Dermis microvascular lymphatic vessel endothelial cell (primary cell): ENCODE data around the gene PRKCZ. TPM values are rescaled to one million over a fixed set of nuclear protein-coding genes. Genes with fewer than 3 reads are reported as not detected.

Experiments used
- DNase-seq, 2 donors: peaks; one replicate each; pipeline versions ENCODE4 v3.0.0 to v3.0.0-alpha.2; 2010; ENCODE audit warnings: low read depth in 2 of 2
- total RNA-seq: library from RNA; depleted of rRNA; stranded (reverse); fragments of >200 nt; gene quantifications from 2 replicates; pipeline ENCODE4 v1.2.1, GENCODE V29; 2014

Gene PRKCZ
- total RNA-seq, 1 donor from 2014 or later = 24.0 TPM

- no peak for DNase-seq
Measured at GRCh38 chr1:2061065-2061778, 11.0 kb downstream of the PRKCZ start.

- DNase-seq = no peak
Measured at GRCh38 chr1:2065699-2066098, 15.5 kb downstream of the PRKCZ start.

DNA sequence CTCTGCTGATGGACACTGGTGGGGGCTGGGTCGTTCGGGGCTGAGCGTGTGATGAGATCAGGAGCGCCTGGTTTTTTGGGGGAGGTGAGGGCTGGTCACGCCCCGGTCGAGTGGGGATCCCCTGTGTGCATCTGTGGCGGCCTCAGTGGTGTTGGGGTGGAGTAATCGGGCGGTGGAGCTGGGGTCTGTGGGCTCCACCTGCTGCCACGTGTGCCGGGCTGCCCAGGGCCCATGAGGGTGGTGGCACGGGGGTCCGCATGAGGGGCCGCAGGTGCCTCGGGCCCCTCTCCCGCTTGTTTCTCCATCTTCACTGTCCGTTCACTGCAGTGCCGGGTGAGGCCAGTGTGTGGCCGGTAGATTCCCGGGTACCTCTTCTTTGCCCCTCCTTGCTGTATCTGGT lies 17.2 kb downstream of the PRKCZ start:
- DNase-seq = no peak

DNA sequence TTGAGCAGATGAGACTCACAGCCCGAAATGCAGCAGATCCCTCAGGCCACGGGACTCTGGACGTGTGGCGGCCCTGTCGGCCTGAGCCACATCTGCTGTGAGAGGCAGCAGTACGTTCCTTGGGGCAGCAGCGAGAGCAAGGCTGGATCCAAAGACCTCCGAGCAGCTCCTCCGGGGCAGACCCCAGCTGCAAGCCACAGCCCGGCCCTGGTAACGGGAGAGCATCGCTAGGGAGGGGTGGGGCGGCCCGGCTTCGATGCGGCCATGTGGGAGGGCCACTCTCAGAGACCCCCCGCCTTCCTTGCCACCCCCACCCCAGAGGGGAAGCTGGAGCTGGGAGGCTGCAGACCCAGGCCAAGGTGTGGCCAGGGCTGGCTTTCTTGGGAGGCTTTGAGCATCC lies 17.8 kb downstream of the PRKCZ start:
- DNase-seq = no peak

GRCh38 chr1:2068951-2069350 lies 18.7 kb downstream of the PRKCZ start:
- no peak for DNase-seq

GRCh38 chr1:2070016-2070415 lies 19.8 kb downstream of the PRKCZ start:
- no peak for DNase-seq

DNA sequence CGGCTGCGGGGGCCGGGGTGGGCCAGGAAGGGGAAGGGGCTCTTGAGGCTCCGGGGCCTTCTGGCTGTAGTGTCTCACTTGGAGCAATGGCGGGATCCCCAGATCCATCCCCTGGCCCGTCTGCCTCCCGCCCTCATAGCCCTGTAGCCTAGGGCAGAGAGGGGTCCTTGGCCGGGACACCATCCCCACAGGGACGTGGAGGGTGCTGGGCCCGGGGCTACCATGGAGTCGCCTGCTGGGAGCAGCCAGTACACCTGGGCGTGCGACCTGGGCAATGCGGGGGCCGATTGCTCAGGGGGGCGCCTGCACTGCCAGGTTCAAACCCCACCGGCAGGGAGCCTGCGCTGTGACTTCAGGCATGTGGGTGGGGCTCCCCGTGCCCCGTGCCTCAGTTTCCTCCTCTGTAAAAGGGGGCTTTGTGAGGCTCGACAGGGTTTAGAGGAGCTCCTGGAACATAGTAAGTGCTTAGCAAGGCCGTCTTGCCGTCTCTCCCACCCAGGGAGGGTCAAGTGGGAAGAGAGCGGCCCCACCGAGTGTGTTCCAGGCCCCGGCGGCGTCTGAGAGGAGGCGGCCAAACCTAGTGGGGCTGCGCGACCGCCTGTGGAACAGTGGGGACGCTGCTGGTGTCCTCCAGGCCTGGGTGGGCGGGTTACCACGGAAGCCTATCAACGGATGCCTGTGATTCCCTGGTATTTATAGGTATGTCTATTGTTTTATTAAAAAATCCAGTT lies 20.8 kb downstream of the PRKCZ start:
- DNase-seq = no peak

DNA sequence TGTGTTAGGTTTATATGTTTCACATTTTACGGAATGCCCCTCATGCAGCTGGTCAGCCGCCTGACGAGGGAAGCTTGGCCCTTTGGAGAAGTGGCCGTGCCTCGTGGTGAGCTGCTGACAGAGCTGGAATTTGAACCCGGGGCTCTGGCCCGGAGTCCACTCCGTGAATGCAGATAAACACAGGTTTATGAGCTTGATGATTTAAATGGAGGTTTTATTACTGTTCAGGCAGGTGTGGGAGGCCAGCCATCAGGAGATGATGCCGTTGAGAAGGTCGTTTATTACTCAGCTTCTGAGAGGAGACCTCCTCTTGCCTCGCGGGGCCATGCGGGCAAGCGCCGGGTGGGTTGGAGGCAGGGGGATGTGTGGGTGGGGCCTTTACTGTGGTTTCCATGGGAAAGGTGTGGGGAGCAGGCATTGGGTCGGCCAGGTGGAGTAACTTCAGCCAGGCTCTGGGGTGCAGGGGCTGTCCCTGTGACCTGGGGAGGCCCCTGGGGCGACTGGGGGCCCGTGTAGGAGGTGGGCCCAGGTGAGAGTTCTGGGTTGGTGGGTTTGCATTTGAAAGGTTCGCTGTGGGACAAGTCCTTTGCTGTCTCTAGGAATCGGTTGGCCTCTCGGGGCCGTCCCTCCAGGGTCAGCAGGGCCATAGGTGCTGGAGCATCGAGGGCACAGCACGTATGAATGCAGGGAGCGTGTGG lies 22.0 kb downstream of the PRKCZ start:
- no peak for DNase-seq

GRCh38 chr1:2072891-2073290 lies 22.7 kb downstream of the PRKCZ start:
- DNase-seq = no peak

DNA sequence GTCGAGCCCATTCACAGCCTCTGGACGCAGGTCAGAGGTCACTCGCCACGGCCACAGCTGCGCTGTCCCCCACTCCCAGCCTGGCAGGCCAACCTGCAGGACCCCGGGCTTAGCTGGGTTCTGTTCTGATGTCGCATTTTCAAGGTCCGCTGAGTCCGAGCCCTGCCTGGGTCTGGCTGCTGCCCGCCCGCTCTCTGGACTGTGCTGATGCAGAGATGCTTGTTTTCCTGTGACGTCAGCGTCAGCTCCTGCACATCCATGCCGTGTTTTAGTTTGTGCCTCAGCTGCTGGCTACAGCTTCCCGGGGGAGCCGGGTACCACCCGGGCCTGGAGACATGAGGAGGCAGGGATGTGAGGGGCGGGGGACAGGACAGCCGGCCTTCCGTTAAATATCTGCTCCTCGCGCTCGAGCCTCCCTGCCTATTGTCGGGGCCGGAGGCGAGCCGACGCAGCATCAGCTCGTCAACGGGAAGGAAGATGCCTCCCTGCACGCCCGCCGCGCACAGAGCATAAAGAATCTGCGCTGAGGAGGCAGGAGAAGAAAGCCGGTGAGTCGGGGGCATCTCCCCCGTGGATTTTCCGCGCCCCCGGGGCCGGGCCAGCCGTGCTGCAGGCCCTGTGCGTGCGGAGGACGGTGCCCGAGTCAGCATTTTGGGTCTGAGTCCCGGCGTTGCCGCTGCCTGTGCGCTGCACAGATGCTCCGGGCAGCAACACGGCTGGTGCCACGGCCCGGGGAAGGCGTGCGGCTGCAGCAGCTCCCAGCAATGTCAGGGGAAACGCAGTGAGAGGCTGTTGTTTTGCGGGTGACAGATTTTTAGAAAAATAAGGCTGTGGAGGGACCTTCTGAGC lies 23.4 kb downstream of the PRKCZ start:
- no peak for DNase-seq

DNA sequence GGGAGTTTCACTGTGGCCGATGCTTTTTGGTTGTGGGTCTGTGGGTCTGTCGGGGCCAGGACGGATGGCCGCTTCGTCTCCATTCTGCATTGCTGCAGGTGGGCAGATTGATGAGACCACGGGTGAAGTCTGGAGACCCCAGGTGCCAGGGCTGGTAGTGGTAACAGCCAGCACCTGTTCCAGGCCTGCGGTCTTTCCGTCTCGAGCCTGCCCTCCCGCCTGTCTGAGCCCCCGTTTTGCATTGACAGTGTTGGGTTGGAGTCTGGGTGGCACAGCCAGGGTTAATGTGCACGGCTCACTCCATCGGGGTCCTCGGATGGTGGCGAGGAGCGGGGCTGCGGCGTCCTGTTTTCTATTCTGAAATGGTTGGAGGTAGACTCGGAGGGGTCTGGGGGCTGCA lies 24.2 kb downstream of the PRKCZ start:
- DNase-seq = no peak

- no peak for DNase-seq
Measured at GRCh38 chr1:2074944-2075740, 24.9 kb downstream of the PRKCZ start.

DNA sequence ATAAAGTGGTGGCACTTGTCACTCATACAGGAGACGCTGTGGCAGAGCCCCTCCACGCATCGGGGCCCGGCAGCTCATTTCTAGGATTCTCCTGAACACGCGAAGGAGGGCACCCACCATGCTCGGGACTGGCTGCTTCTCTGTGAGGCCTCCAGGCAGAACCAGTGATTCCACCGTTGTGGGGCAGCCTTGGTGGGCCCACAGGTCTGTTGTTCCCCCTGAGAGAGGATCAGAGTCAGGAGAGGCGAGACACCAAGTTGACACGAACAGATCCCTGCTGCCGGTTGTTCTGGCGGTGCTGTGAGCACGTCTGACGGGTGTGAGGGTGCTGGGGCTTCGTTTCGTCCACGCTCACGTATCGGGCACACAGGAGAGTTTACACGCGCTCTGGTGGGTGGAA lies 26.6 kb downstream of the PRKCZ start:
- DNase-seq = no peak

GRCh38 chr1:2078170-2078569 lies 28.0 kb downstream of the PRKCZ start:
- no peak for DNase-seq

DNA sequence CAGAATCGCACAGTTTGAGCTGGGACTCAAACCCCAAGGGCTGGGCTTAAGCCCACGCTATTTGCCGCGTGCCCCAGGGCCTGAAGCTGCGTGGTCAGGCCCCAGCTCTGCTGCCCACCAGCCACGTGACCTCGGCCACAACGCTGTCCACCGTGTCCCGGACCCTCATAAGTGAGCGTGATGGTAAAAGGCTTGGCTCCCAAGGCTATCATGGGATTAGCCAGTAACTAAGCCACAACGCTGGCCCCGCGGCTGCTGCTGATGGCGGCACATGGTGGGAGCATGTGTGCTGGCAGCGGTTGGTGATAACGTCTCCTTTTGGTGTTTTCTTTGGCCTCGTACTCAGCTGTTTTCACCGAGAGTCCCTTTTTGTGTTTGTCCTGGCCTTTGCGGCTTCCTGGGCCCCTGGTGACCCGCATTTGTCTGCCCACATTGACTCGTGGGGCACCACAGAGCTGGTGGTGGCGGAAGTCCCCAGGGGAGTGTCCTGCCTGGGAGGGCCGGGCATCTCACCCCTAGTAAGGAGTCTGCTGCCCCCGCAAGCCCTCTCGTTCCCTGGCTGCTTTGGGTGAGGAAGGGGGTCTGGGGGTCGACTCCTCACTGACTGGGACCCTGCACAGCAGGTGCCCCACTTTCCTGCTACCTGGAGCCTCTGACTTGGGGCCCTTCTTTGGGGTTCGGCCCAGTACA lies 29.3 kb downstream of the PRKCZ start:
- no peak for DNase-seq

GRCh38 chr1:2080140-2080539 lies 29.9 kb downstream of the PRKCZ start:
- no peak for DNase-seq

DNA sequence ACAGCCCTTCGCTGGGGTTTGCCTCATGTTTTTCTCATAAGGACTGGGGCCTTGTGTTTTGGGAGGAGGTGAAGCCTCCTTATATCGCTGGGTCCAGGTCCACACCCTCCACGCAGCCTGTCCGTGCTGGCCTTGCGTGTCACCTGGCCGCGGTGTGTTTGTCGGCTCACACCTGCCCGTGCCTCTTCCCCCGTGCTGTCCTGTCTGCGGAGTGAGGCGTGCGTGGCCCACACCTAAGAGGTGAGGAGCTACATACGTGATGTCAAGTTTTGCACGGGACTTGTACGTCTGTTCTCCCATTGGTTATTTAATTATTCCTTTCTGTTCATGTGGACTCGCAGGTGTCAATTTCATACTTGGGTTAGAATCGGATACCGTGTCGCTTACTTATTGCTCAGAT lies 30.7 kb downstream of the PRKCZ start:
- DNase-seq = no peak

DNA sequence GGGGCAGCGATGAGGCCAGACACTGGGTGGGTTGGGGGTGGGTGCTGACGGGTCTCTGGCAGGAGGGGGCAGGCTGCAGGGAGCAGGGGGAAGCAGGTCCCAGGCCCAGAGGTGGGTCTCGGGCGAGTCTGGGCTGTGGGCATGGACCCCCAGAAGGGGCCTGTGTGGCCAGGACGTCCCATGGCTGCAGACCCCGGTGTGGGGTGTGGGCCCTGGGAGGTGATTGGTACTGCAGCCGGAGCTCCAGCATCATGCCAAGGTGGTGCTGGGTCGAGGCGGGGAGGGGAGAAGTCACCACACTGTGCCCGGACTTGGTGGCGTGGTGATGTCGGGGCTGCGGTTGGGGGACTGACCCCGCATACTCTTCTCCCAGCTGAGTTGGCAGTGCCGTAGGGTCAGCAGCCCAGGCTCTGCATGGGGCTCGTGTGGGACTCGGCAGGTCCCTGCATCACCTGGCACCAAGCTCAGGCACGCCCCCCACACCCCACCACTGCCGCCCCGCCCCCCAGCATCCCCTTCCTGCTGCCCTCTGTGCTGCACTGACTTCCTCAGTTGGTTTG lies 31.2 kb downstream of the PRKCZ start:
- DNase-seq = no peak

GRCh38 chr1:2082064-2082463 lies 31.9 kb downstream of the PRKCZ start:
- no peak for DNase-seq

DNA sequence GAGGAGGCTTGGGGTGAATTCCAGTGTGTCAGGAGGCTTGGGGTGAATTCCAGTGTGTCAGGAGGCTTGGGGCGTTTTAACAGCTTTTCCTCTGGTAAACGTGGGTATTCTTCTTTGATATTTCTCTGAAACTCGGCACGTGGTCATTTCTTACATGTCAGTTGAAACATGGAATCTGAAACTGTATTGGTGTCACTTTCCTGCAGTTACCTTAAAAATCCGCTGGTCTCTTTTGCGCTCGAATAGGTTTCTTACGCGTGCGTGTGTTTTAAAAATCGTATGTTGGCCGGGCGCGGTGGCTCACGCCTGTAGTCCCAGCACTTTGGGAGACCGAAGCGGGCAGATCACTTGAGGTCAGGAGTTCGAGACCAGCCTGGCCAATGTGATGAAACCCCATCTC lies 33.5 kb downstream of the PRKCZ start:
- DNase-seq = no peak
